HepG2 (cell line): ENCODE data around the gene SYNC. TPM values are rescaled to one million over a fixed set of nuclear protein-coding genes. Genes with fewer than 3 reads are reported as not detected.

Experiments used
- BORCS8-MEF2B ChIP-seq: sonication (generic); formaldehyde crosslinking; IDR thresholded peaks from 2 replicates; pipeline ENCODE4 v1.8.0; 2022; ENCODE audit warnings: mild to moderate bottlenecking, missing genetic modification reagents
- BRD4 ChIP-seq: sonication (generic); formaldehyde crosslinking; IDR thresholded peaks from 2 replicates; pipeline ENCODE4 v1.4.0; 2020; ENCODE audit warnings: missing genetic modification reagents
- HES4 ChIP-seq: sonication (generic); formaldehyde crosslinking; IDR thresholded peaks from 2 replicates; pipeline ENCODE4 v1.9.0; 2021; ENCODE audit warnings: mild to moderate bottlenecking, missing genetic modification reagents, borderline replicate concordance
- JUNB ChIP-seq: sonication (generic); formaldehyde crosslinking; IDR thresholded peaks from 2 replicates; pipeline ENCODE4 v1.8.0; 2022; ENCODE audit warnings: missing genetic modification reagents, mild to moderate bottlenecking, borderline replicate concordance
- MAZ ChIP-seq, 2 experiments: sonication (generic) in 1 of 2; formaldehyde crosslinking in 1 of 2; IDR thresholded peaks; 2 replicates each; pipeline versions ENCODE4 v1.5.0 to v1.6.1; 2012 to 2020; ENCODE audit warnings: low read depth in 2 of 2, mild to moderate bottlenecking in 2 of 2, borderline replicate concordance in 1 of 2, improper control_type of control experiment in 1 of 2, low read length in 1 of 2, missing genetic modification reagents in 1 of 2, moderate library complexity in 1 of 2
- MEF2D ChIP-seq: sonication (generic); formaldehyde crosslinking; IDR thresholded peaks from 2 replicates; pipeline ENCODE4 v1.5.1; 2020; ENCODE audit warnings: mild to moderate bottlenecking, missing genetic modification reagents
- NFE2 ChIP-seq: sonication (generic); formaldehyde crosslinking; IDR thresholded peaks from 2 replicates; pipeline ENCODE4 v1.4.0; 2020; ENCODE audit warnings: missing genetic modification reagents
- SRF ChIP-seq: IDR thresholded peaks from 2 replicates; pipeline ENCODE4 v1.6.1; 2011; ENCODE audit warnings: mild to moderate bottlenecking, low read depth, low read length, moderate library complexity
- SRY ChIP-seq: sonication (generic); formaldehyde crosslinking; IDR thresholded peaks from 2 replicates; pipeline ENCODE4 v1.8.0; 2022; ENCODE audit warnings: mild to moderate bottlenecking, missing genetic modification reagents
- YEATS4 ChIP-seq: sonication (generic); formaldehyde crosslinking; IDR thresholded peaks from 2 replicates; pipeline ENCODE4 v1.4.0; 2020; ENCODE audit warnings: missing genetic modification reagents, borderline replicate concordance
- ZFP36 ChIP-seq: fragments of 150-350 bp; IDR thresholded peaks from 2 replicates; pipeline ENCODE4 v1.6.1; 2018; ENCODE audit warnings: borderline replicate concordance, low read length, low read depth; ENCODE audit not compliant: partially characterized antibody
- ZFYVE20 ChIP-seq: sonication (generic); formaldehyde crosslinking; IDR thresholded peaks from 2 replicates; pipeline ENCODE4 v1.8.0; 2023; ENCODE audit warnings: low read depth, mild to moderate bottlenecking, moderate library complexity, missing genetic modification reagents, borderline replicate concordance
- ZNF562 ChIP-seq: sonication (generic); formaldehyde crosslinking; IDR thresholded peaks from 2 replicates; pipeline ENCODE4 v1.8.0; 2022; ENCODE audit warnings: missing genetic modification reagents, borderline replicate concordance
- ZNF710 ChIP-seq: sonication (generic); formaldehyde crosslinking; IDR thresholded peaks from 2 replicates; pipeline ENCODE4 v1.5.0; 2020; ENCODE audit warnings: mild to moderate bottlenecking, missing genetic modification reagents, borderline replicate concordance
- ZNF772 ChIP-seq: sonication (generic); formaldehyde crosslinking; IDR thresholded peaks from 2 replicates; pipeline ENCODE4 v1.5.0; 2020; ENCODE audit warnings: mild to moderate bottlenecking, missing genetic modification reagents
- ZNF841 ChIP-seq: sonication (generic); formaldehyde crosslinking; IDR thresholded peaks from 2 replicates; pipeline ENCODE4 v1.8.1; 2023; ENCODE audit warnings: missing genetic modification reagents, borderline replicate concordance
- ZSCAN25 ChIP-seq: sonication (generic); formaldehyde crosslinking; IDR thresholded peaks from 2 replicates; pipeline ENCODE4 v1.8.0; 2022; ENCODE audit warnings: mild to moderate bottlenecking, missing genetic modification reagents
- ZSCAN9 ChIP-seq: IDR thresholded peaks from 2 replicates; pipeline ENCODE4 v1.6.1; 2016; ENCODE audit warnings: borderline replicate concordance
- polyA plus RNA-seq, 8 experiments: library from polyadenylated mRNA; depleted of rRNA in 3 of 8; stranded (reverse) in 7 of 8; unstranded in 1 of 8; fragments of >200 nt; fragmentation: Illumina TruSeq in 4 of 8; extraction: Trizol in 4 of 8; gene quantifications; 2 replicates each; pipeline versions ENCODE4 v1.2.1 to v1.2.3, GENCODE V29; 2011 to 2016; ENCODE audit warnings: low read depth in 4 of 8, missing spikeins in 1 of 8, mixed read lengths in 1 of 8; ENCODE audit not compliant: insufficient read depth in 1 of 8
- total RNA-seq, 5 experiments: library from RNA; depleted of rRNA; stranded (reverse); fragments of >200 nt; fragmentation: Illumina TruSeq; extraction: Trizol; gene quantifications; 2 replicates each; pipeline ENCODE4 v1.2.3, GENCODE V29; 2016; ENCODE audit warnings: low read depth in 1 of 5
- TF ChIP-seq, protein P1 (sequence below): sonication (generic); formaldehyde crosslinking; IDR thresholded peaks from 2 replicates; pipeline ENCODE4 v1.4.0; 2020; ENCODE audit warnings: missing genetic modification reagents
- TF ChIP-seq, protein P2 (sequence below): sonication (generic); formaldehyde crosslinking; IDR thresholded peaks from 2 replicates; pipeline ENCODE4 v1.4.0; 2020; ENCODE audit warnings: missing genetic modification reagents
- TF ChIP-seq, protein P3 (sequence below): sonication (generic); formaldehyde crosslinking; IDR thresholded peaks from 2 replicates; pipeline ENCODE4 v1.5.0; 2020; ENCODE audit warnings: missing genetic modification reagents
- TF ChIP-seq, protein P4 (sequence below): sonication (generic); formaldehyde crosslinking; conservative IDR thresholded peaks from 2 replicates; pipeline ENCODE4 v1.4.0; 2020; ENCODE audit warnings: missing genetic modification reagents

The SYNC gene
- total and polyA plus RNA-seq, 2 of the 13 experiments (the other 11 are each of a cell fraction or from before 2014, with no cell fraction given) = 2.4 to 5.4 TPM

GRCh38 chr1:32742199-32742947, 39.8 kb upstream of the SYNC start (continued):
- TF ChIP-seq SRF (no peak), ZFYVE20 (no peak), BRD4 (CRISPR knock-in tag) (peak; percentile 65), ZNF710 (CRISPR knock-in tag) (no peak), MEF2D (CRISPR knock-in tag) (0 out of 2 replicates have a peak, but pooled peaks have one; percentile 8), ZNF772 (CRISPR knock-in tag) (0 out of 2 replicates have a peak, but pooled peaks have one; percentile 71), ZSCAN25 (CRISPR knock-in tag) (no peak), MAZ (IDR thresholded peaks at IDR 0.05; ENCODE audit: borderline replicate concordance, low read depth, low read length) (no peak), MAZ (CRISPR knock-in tag; IDR thresholded peaks at IDR 0.05; ENCODE audit: low read depth) (no peak), ZNF841 (no peak), YEATS4 (CRISPR knock-in tag) (peak; percentile 45), SRY (0 out of 2 replicates have a peak, but pooled peaks have one; percentile 21), JUNB (CRISPR knock-in tag) (no peak), ZNF562 (no peak), BORCS8-MEF2B (0 out of 2 replicates have a peak, but pooled peaks have one; percentile 27), NFE2 (CRISPR knock-in tag) (no peak), ZFP36 (no peak), ZSCAN9 (0 out of 2 replicates have a peak, but pooled peaks have one; percentile 59), HES4 (CRISPR knock-in tag) (no peak)
- TF ChIP-seq, protein P1, sequence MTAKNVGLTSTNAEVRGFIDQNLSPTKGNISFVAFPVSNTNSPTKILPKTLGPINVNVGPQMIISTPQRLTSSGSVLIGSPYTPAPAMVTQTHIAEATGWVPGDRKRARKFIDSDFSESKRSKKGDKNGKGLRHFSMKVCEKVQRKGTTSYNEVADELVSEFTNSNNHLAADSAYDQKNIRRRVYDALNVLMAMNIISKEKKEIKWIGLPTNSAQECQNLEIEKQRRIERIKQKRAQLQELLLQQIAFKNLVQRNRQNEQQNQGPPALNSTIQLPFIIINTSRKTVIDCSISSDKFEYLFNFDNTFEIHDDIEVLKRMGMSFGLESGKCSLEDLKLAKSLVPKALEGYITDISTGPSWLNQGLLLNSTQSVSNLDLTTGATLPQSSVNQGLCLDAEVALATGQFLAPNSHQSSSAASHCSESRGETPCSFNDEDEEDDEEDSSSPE = peak; percentile 42; the same call in 1 of the 2 replicates
- TF ChIP-seq, protein P2, sequence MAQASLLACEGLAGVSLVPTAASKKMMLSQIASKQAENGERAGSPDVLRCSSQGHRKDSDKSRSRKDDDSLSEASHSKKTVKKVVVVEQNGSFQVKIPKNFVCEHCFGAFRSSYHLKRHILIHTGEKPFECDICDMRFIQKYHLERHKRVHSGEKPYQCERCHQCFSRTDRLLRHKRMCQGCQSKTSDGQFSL (CRISPR knock-in tag) = peak; percentile 40; the same call in 1 of the 2 replicates
- TF ChIP-seq, protein P3, sequence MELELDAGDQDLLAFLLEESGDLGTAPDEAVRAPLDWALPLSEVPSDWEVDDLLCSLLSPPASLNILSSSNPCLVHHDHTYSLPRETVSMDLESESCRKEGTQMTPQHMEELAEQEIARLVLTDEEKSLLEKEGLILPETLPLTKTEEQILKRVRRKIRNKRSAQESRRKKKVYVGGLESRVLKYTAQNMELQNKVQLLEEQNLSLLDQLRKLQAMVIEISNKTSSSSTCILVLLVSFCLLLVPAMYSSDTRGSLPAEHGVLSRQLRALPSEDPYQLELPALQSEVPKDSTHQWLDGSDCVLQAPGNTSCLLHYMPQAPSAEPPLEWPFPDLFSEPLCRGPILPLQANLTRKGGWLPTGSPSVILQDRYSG = no peak
- TF ChIP-seq, protein P4, sequence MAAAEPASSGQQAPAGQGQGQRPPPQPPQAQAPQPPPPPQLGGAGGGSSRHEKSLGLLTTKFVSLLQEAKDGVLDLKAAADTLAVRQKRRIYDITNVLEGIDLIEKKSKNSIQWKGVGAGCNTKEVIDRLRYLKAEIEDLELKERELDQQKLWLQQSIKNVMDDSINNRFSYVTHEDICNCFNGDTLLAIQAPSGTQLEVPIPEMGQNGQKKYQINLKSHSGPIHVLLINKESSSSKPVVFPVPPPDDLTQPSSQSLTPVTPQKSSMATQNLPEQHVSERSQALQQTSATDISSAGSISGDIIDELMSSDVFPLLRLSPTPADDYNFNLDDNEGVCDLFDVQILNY (CRISPR knock-in tag) = peak; percentile 37; the same call in 1 of the 2 replicates
